CD4-positive, alpha-beta T cell treated with Interleukin-12 subunit alpha and Interleukin-12 subunit beta, for 1 hour (primary cell): Measurements from ENCODE around the gene WDFY2.
A peak's percentile ranks its signal among the peaks of the same experiment; 100 is the strongest.
"Not testable (repeated sequence)": the region's sequence is repeated elsewhere in the genome, so short reads cannot be mapped to it uniquely, and the experiment has no call there.

Experiments
- DNase-seq: peaks from one replicate; pipeline ENCODE4 v3.0.0-alpha.2; 2020

The WDFY2 gene

GRCh38 chr13:51583875-51584730, at the start of gene WDFY2:
WDFY2 (plus strand) TSS chr13:51584462; CDS start chr13:51584688, 226 bp downstream.
- peak; percentile 100 for DNase-seq

- DNase-seq = no peak
Measured at GRCh38 chr13:51538591-51539179, 45.6 kb upstream of the WDFY2 start.

- DNase-seq = no peak
Measured at GRCh38 chr13:51539887-51540286, 44.4 kb upstream of the WDFY2 start.

- DNase-seq = no peak
Measured at GRCh38 chr13:51541037-51541436, 43.2 kb upstream of the WDFY2 start.

GRCh38 chr13:51541809-51542258, 42.4 kb upstream of the WDFY2 start:
- no peak for DNase-seq

GRCh38 chr13:51542346-51543242, 41.7 kb upstream of the WDFY2 start:
- no peak for DNase-seq

- DNase-seq = not testable (repeated sequence)
Measured at GRCh38 chr13:51545446-51545845, 38.8 kb upstream of the WDFY2 start.

- DNase-seq = no peak
Measured at GRCh38 chr13:51547425-51548176, 36.7 kb upstream of the WDFY2 start.

GRCh38 chr13:51549050-51549449, 35.2 kb upstream of the WDFY2 start:
- no peak for DNase-seq

- no peak for DNase-seq
Measured at GRCh38 chr13:51549593-51549992, 34.7 kb upstream of the WDFY2 start.

GRCh38 chr13:51550151-51550550, 34.1 kb upstream of the WDFY2 start:
- no peak for DNase-seq

- DNase-seq = no peak
Measured at GRCh38 chr13:51551416-51551815, 32.8 kb upstream of the WDFY2 start.

GRCh38 chr13:51552027-51552426, 32.2 kb upstream of the WDFY2 start:
- DNase-seq = no peak

- no peak for DNase-seq
Measured at GRCh38 chr13:51553531-51553930, 30.7 kb upstream of the WDFY2 start.

GRCh38 chr13:51556740-51557139, 27.5 kb upstream of the WDFY2 start:
- DNase-seq = no peak

GRCh38 chr13:51557438-51557837, 26.8 kb upstream of the WDFY2 start:
- DNase-seq = no peak

GRCh38 chr13:51557875-51558612, 26.2 kb upstream of the WDFY2 start:
- DNase-seq = no peak

GRCh38 chr13:51559946-51560735, 24.1 kb upstream of the WDFY2 start:
- no peak for DNase-seq

GRCh38 chr13:51562011-51562671, 22.1 kb upstream of the WDFY2 start:
- peak; percentile 27 for DNase-seq

GRCh38 chr13:51564252-51564651, 20.0 kb upstream of the WDFY2 start:
- DNase-seq = no peak
